HepG2 (cell line): ENCODE measurements around the gene SLU7. TPM values are rescaled to one million over a fixed set of nuclear protein-coding genes. Genes with fewer than 3 reads are reported as not detected.

ENCODE experiments used
- ATAC-seq: fragments of 200-7000 bp; cut with Tn5 transposase; 3 replicates; pipeline ENCODE4 v1.9.1; 2020; ENCODE audit warnings: mild to moderate bottlenecking, moderate library complexity
- BruUV-seq: library from RNA; stranded (reverse); fragments of 400-500 nt; replicated peaks from 2 replicates; lab custom pipeline; 2021; lab: Mats Ljungman, UMichigan
- CTCF ChIA-PET: fragments of 300-600 bp; formaldehyde crosslinking; extraction: SDS; loops from one replicate; lab custom pipeline; 2021; ENCODE audit warnings: low total read pairs, inconsistent platforms, low intra/inter-chr PET ratio; lab: Yijun Ruan, JAX
- POLR2A ChIA-PET: fragments of 350-600 bp; sonication (Branson Sonifier 250); formaldehyde crosslinking; loops from one replicate; lab custom pipeline; 2020; ENCODE audit warnings: antibody characterized with exemption, inconsistent platforms; lab: Yijun Ruan, JAX
- DNase-seq: peaks from one replicate; pipeline ENCODE4 v3.0.0-alpha.2; 2015; ENCODE audit warnings: low spot score
- FAIRE-seq: peaks from 3 replicates; lab custom pipeline; 2011; peaks lifted over from hg19 to GRCh38; lab: Jason Lieb, UNC
- H2AFZ ChIP-seq: one replicate; pipeline ENCODE4 v1.6.1; 2011; ENCODE audit warnings: low read length, inconsistent platforms
- H3K27ac ChIP-seq: fragments of 300-600 bp; 3 replicates; pipeline ENCODE4 v1.8.0; 2011; ENCODE audit warnings: mixed run types, mild to moderate bottlenecking, mixed read lengths, low read length, inconsistent platforms; ENCODE audit not compliant: insufficient read depth; ENCODE audit errors: extremely low read length
- H3K27me3 ChIP-seq, 2 experiments: fragments of 200-600 bp in 1 of 2; 2 replicates in 1 of 2; 3 replicates in 1 of 2; pipeline versions ENCODE4 v1.6.0 to v1.8.0; 2011; ENCODE audit warnings: low read length in 2 of 2, mild to moderate bottlenecking in 2 of 2, moderate library complexity in 2 of 2, inconsistent platforms in 1 of 2; ENCODE audit not compliant: insufficient read depth in 2 of 2, control insufficient read depth in 1 of 2
- H3K36me3 ChIP-seq, 2 experiments: fragments of 200-600 bp in 1 of 2; replicated peaks in 1 of 2; 2 replicates in 1 of 2; 3 replicates in 1 of 2; pipeline versions ENCODE4 v1.5.1 to v1.8.0; 2011; ENCODE audit warnings: low read length in 2 of 2, inconsistent platforms in 1 of 2; ENCODE audit not compliant: insufficient read depth in 2 of 2, control insufficient read depth in 1 of 2
- H3K4me1 ChIP-seq: 2 replicates; pipeline ENCODE4 v1.5.1; 2012; ENCODE audit warnings: low read length, inconsistent platforms; ENCODE audit not compliant: insufficient read depth
- H3K4me2 ChIP-seq: 2 replicates; pipeline ENCODE4 v1.6.0; 2011; ENCODE audit warnings: low read depth, low read length, inconsistent platforms
- H3K4me3 ChIP-seq, 3 experiments: fragments of 200-600 bp in 1 of 3; sonication (generic), shearing (Covaris generic) in 1 of 3; replicated peaks in 1 of 3; 2 replicates each; pipeline ENCODE4 v1.5.1; 2011 to 2016; ENCODE audit warnings: low read length in 3 of 3, inconsistent platforms in 2 of 3, low read depth in 2 of 3, mild to moderate bottlenecking in 2 of 3, control low read depth in 1 of 3, mixed read lengths in 1 of 3; ENCODE audit not compliant: insufficient read depth in 1 of 3
- H3K79me2 ChIP-seq: one replicate; pipeline ENCODE4 v1.6.1; 2011; ENCODE audit warnings: low read length, inconsistent platforms; ENCODE audit not compliant: insufficient read depth
- H3K9ac ChIP-seq: 2 replicates; pipeline ENCODE4 v1.6.0; 2011; ENCODE audit warnings: mild to moderate bottlenecking, low read depth, low read length, inconsistent platforms; ENCODE audit not compliant: insufficient read depth
- H3K9me3 ChIP-seq: 2 replicates; pipeline ENCODE4 v1.5.1; 2012; ENCODE audit warnings: mild to moderate bottlenecking, low read length
- H4K20me1 ChIP-seq: 2 replicates; pipeline ENCODE4 v1.6.0; 2011; ENCODE audit warnings: inconsistent platforms, mild to moderate bottlenecking, low read length, moderate library complexity; ENCODE audit not compliant: insufficient read depth
- KDM5B ChIP-seq: sonication (generic); formaldehyde crosslinking; IDR thresholded peaks from 2 replicates; pipeline ENCODE4 v1.4.0; 2020; ENCODE audit warnings: missing genetic modification reagents, mild to moderate bottlenecking, borderline replicate concordance
- MNT ChIP-seq: fragments of 450-650 bp; IDR thresholded peaks from 2 replicates; pipeline ENCODE4 v1.6.1; 2016
- PRPF4 ChIP-seq: fragments of 200-400 bp; formaldehyde crosslinking; IDR thresholded peaks from 2 replicates; pipeline ENCODE4 v1.6.1; 2016; ENCODE audit warnings: low read length, low read depth; ENCODE audit not compliant: poor library complexity, severe bottlenecking
- YY1 ChIP-seq: IDR thresholded peaks from 2 replicates; pipeline ENCODE4 v1.6.1; 2011; ENCODE audit warnings: low read length, low read depth, moderate library complexity, mild to moderate bottlenecking; ENCODE audit not compliant: insufficient read depth, insufficient replicate concordance
- ZNF780A ChIP-seq: sonication (generic); formaldehyde crosslinking; IDR thresholded peaks from 2 replicates; pipeline ENCODE4 v1.8.0; 2022; ENCODE audit warnings: mild to moderate bottlenecking, missing genetic modification reagents, moderate library complexity
- WGBS: methylation state at CpG from one replicate; pipeline ENCODE4 v1.1.6; 2017; ENCODE audit warnings: low lambda C conversion rate; 5-methylcytosine and 5-hydroxymethylcytosine counted together
- in situ Hi-C: cut with HindIII; loops from 2 replicates; pipeline ENCODE4 v1.10.0; 2017; ENCODE audit warnings: low pct_unique_long_range_greater_than_20kb; ENCODE audit not compliant: extremely low pct_ligation_motif_present
- intact Hi-C: fragments of 100-400 bp; cut with micrococcal nuclease; formaldehyde crosslinking; loops from one replicate; pipeline ENCODE4 v1.10.0; 2022; ENCODE audit not compliant: unreplicated experiment
- polyA plus RNA-seq, 8 experiments: library from polyadenylated mRNA; depleted of rRNA in 3 of 8; stranded (reverse) in 7 of 8; unstranded in 1 of 8; fragments of >200 nt; fragmentation: Illumina TruSeq in 4 of 8; extraction: Trizol in 4 of 8; gene quantifications; 2 replicates each; pipeline versions ENCODE4 v1.2.1 to v1.2.3, GENCODE V29; 2011 to 2016; ENCODE audit warnings: low read depth in 4 of 8, missing spikeins in 1 of 8, mixed read lengths in 1 of 8; ENCODE audit not compliant: insufficient read depth in 1 of 8
- total RNA-seq, 5 experiments: library from RNA; depleted of rRNA; stranded (reverse); fragments of >200 nt; fragmentation: Illumina TruSeq; extraction: Trizol; gene quantifications; 2 replicates each; pipeline ENCODE4 v1.2.3, GENCODE V29; 2016; ENCODE audit warnings: low read depth in 1 of 5
- TF ChIP-seq, protein P1 (sequence below): sonication (generic); formaldehyde crosslinking; IDR thresholded peaks from 2 replicates; pipeline ENCODE4 v1.4.0; 2020; ENCODE audit warnings: missing genetic modification reagents, borderline replicate concordance

The SLU7 gene
- total and polyA plus RNA-seq, 2 of the 13 experiments (the other 11 are each of a cell fraction or from before 2014, with no cell fraction given): 24.0 to 39.2 TPM

DNA sequence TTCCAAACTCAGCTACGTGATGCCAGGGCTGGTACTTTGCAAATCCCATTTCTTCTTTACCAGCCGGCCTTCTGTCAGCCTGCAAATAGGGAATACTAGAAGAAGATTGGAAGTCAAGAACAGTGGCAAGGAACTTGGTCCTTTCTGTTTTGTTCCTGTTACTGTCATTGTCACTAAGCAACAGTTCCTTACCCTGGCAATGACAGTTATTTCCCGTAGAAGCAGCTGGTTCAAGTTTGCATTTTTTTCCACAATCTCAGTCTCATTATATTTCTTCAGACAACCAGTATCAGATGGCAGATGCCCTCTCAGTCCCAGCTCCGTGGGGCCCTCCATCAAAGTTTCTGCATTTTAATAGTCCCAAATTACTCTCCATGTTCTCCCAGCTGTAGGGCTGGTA is 39.4 kb downstream of the SLU7 start:
- BruUV-seq: no TSS peak
- H3K9ac ChIP-seq: no peak overlapping the region
- no peaks in the 10 kb centered on the region for H3K4me1 ChIP-seq
- TF ChIP-seq, protein P1, sequence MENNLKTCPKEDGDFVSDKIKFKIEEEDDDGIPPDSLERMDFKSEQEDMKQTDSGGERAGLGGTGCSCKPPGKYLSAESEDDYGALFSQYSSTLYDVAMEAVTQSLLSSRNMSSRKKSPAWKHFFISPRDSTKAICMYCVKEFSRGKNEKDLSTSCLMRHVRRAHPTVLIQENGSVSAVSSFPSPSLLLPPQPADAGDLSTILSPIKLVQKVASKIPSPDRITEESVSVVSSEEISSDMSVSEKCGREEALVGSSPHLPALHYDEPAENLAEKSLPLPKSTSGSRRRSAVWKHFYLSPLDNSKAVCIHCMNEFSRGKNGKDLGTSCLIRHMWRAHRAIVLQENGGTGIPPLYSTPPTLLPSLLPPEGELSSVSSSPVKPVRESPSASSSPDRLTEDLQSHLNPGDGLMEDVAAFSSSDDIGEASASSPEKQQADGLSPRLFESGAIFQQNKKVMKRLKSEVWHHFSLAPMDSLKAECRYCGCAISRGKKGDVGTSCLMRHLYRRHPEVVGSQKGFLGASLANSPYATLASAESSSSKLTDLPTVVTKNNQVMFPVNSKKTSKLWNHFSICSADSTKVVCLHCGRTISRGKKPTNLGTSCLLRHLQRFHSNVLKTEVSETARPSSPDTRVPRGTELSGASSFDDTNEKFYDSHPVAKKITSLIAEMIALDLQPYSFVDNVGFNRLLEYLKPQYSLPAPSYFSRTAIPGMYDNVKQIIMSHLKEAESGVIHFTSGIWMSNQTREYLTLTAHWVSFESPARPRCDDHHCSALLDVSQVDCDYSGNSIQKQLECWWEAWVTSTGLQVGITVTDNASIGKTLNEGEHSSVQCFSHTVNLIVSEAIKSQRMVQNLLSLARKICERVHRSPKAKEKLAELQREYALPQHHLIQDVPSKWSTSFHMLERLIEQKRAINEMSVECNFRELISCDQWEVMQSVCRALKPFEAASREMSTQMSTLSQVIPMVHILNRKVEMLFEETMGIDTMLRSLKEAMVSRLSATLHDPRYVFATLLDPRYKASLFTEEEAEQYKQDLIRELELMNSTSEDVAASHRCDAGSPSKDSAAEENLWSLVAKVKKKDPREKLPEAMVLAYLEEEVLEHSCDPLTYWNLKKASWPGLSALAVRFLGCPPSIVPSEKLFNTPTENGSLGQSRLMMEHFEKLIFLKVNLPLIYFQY (CRISPR knock-in tag): no peak
- TF ChIP-seq PRPF4 (no peak), KDM5B (CRISPR knock-in tag) (no peak), YY1 (no peak), MNT (no peak), ZNF780A (CRISPR knock-in tag) (no peak)
- TF ChIP-seq, all 625 proteins: peak for 0
- in situ Hi-C loops: no loop called here
- 1% methylated on average over 4 of the region's 4 CpGs for WGBS
- CTCF ChIA-PET: no interaction called here
- FAIRE-seq (no peak), DNase-seq (no peak), ATAC-seq (no peak)
- Histone ChIP-seq H3K36me3 (no peaks in the 10 kb centered on the region), H3K4me3 (no peak overlapping the region), H4K20me1 (no peaks in the 10 kb centered on the region), H3K27me3 (peaks cover 0 to 4% of the 10 kb centered on the region in 2 experiments; a peak in 1 of 5 replicates), H3K27ac (no peak overlapping the region), H2AFZ (no peak overlapping the region), H3K4me2 (no peak overlapping the region), H3K9me3 (no peaks in the 10 kb centered on the region), H3K79me2 (no peaks in the 10 kb centered on the region)
- POLR2A ChIA-PET: no interaction called here
- intact Hi-C loops: no loop called here
